SH-SY5Y (cell line): ENCODE results near the gene SMG9.

Experiments
- GATA2 ChIP-seq: IDR thresholded peaks from 2 replicates; pipeline ENCODE4 v1.6.1; 2011; ENCODE audit warnings: mild to moderate bottlenecking, low read depth, low read length
- GATA3 ChIP-seq: IDR thresholded peaks from 2 replicates; pipeline ENCODE4 v1.6.1; 2011; ENCODE audit warnings: low read depth, mild to moderate bottlenecking, low read length, moderate library complexity

DNA sequence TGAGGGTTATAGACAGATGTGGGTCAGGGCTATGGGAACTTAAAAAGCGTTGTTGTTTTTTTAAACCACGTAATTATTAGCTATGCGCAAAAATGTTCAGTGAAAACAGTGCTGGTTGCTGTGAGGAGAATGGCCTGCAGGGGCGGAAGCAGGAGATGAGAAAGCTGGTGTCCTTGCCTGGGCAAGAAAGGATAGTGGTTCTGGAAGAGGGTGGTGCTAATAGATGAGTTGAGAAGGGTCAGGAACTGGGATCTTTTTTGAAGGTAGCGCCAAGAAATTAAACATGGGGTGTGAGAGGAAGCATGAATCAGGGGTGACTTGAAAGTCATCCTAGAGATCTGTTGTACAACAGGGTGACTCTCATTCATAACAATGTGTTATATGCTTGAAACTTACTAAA lies 4.8 kb upstream of the SMG9 start:
- TF ChIP-seq GATA2 (no peak), GATA3 (no peak)
